A549 (cell line): ENCODE measurements around the gene ARID1B. TPM values are rescaled to one million over a fixed set of nuclear protein-coding genes. Genes with fewer than 3 reads are reported as not detected.

ENCODE experiments used
- ATAC-seq, 2 experiments: fragments of 200-7000 bp in 1 of 2; fragments of >200 bp in 1 of 2; cut with Nextera tagmentation in 1 of 2; cut with Tn5 transposase in 1 of 2; 3 replicates each; pipeline versions ENCODE4 v1.8.0 to v1.9.1; 2018 to 2020; ENCODE audit warnings: mild to moderate bottlenecking in 1 of 2, moderate library complexity in 1 of 2
- CTCF ChIA-PET: fragments of 300-600 bp; sonication (Branson Sonifier 250); formaldehyde crosslinking; extraction: SDS; loops from one replicate; lab custom pipeline; 2021; ENCODE audit warnings: antibody characterized with exemption, inconsistent platforms; lab: Yijun Ruan, JAX
- POLR2A ChIA-PET: fragments of 350-600 bp; formaldehyde crosslinking; extraction: SDS; loops from one replicate; lab custom pipeline; 2021; ENCODE audit warnings: antibody characterized with exemption, inconsistent platforms; lab: Yijun Ruan, JAX
- DNase-seq, 2 experiments: peaks; one replicate each; pipeline versions ENCODE4 v3.0.0 to v3.0.0-alpha.2; 2011 to 2016; ENCODE audit warnings: low read depth in 1 of 2, low spot score in 1 of 2
- FAIRE-seq: peaks from 2 replicates; lab custom pipeline; 2011; peaks lifted over from hg19 to GRCh38; lab: Jason Lieb, UNC
- H3K27ac ChIP-seq, 2 experiments: fragments of >200 bp; sonication (Bioruptor Twin); formaldehyde crosslinking; 3 replicates each; pipeline ENCODE4 v1.5.1; 2016 to 2017
- H3K4me1 ChIP-seq: fragments of >200 bp; sonication (Bioruptor Twin); formaldehyde crosslinking; 3 replicates; pipeline ENCODE4 v1.6.1; 2016
- H3K4me2 ChIP-seq: fragments of >200 bp; sonication (Bioruptor Twin); formaldehyde crosslinking; 3 replicates; pipeline ENCODE4 v1.6.1; 2016
- H3K4me3 ChIP-seq: fragments of >200 bp; sonication (Bioruptor Twin); formaldehyde crosslinking; 3 replicates; pipeline ENCODE4 v1.5.1; 2016
- H3K9me3 ChIP-seq: fragments of >200 bp; sonication (Bioruptor Twin); formaldehyde crosslinking; 3 replicates; pipeline ENCODE4 v1.6.1; 2016
- CBX2 ChIP-seq: fragments of 200-600 bp; sonication (generic); IDR thresholded peaks from 2 replicates; pipeline ENCODE4 v1.6.1; 2016; ENCODE audit warnings: low read depth, mild to moderate bottlenecking, borderline replicate concordance
- CEBPB ChIP-seq, 2 experiments: fragments of >200 bp in 1 of 2; sonication (Bioruptor Twin) in 1 of 2; formaldehyde crosslinking in 1 of 2; IDR thresholded peaks; 2 replicates each; pipeline ENCODE4 v1.6.1; 2012 to 2016
- EHF ChIP-seq: fragments of 250-450 bp; sonication (Bioruptor Pico); IDR thresholded peaks from 2 replicates; pipeline ENCODE4 v1.5.0; 2020; ENCODE audit warnings: mild to moderate bottlenecking
- FOSB ChIP-seq: fragments of 250-450 bp; sonication (Bioruptor Pico); IDR thresholded peaks from 2 replicates; pipeline ENCODE4 v1.5.0; 2020; ENCODE audit warnings: mild to moderate bottlenecking, moderate library complexity
- HDAC2 ChIP-seq: fragments of 200-600 bp; sonication (generic); IDR thresholded peaks from 2 replicates; pipeline ENCODE4 v1.6.1; 2016
- HOXB13 ChIP-seq: fragments of 250-450 bp; sonication (Bioruptor Pico); IDR thresholded peaks from 2 replicates; pipeline ENCODE4 v1.5.0; 2020; ENCODE audit warnings: low read depth, mild to moderate bottlenecking, moderate library complexity
- JUN ChIP-seq, 2 experiments: fragments of >200 bp; sonication (Bioruptor Twin); formaldehyde crosslinking; IDR thresholded peaks; 2 replicates in 1 of 2; 3 replicates in 1 of 2; pipeline ENCODE4 v1.6.1; 2016 to 2017
- KDM1A ChIP-seq: fragments of 200-600 bp; sonication (generic); IDR thresholded peaks from 2 replicates; pipeline ENCODE4 v1.6.1; 2016; ENCODE audit warnings: low read depth, mild to moderate bottlenecking
- MAFK ChIP-seq: fragments of 450-650 bp; IDR thresholded peaks from 2 replicates; pipeline ENCODE4 v1.6.1; 2014; ENCODE audit not compliant: partially characterized antibody
- POLR2AphosphoS2 ChIP-seq: conservative IDR thresholded peaks from 2 replicates; pipeline ENCODE4 v1.6.1; 2012; ENCODE audit warnings: low read length, improper control_type of control experiment, inconsistent platforms
- RFX5 ChIP-seq: fragments of 450-650 bp; IDR thresholded peaks from 2 replicates; pipeline ENCODE4 v1.7.1; 2014; ENCODE audit warnings: antibody characterized with exemption, mild to moderate bottlenecking, moderate library complexity
- ZC3H11A ChIP-seq: fragments of 450-650 bp; IDR thresholded peaks from 2 replicates; pipeline ENCODE4 v1.6.1; 2014; ENCODE audit warnings: antibody characterized with exemption, mild to moderate bottlenecking
- ZSCAN20 ChIP-seq: fragments of 250-450 bp; sonication (Bioruptor Pico); IDR thresholded peaks from 2 replicates; pipeline ENCODE4 v1.8.0; 2022; ENCODE audit warnings: mild to moderate bottlenecking, moderate library complexity
- WGBS: methylation state at CpG from one replicate; pipeline ENCODE4 v1.1.6; 2017; ENCODE audit errors: missing lambda C conversion rate; 5-methylcytosine and 5-hydroxymethylcytosine counted together
- polyA plus RNA-seq, 4 experiments: library from polyadenylated mRNA; depleted of rRNA in 3 of 4; stranded (reverse); fragments of >200 nt; fragmentation: RNase III in 1 of 4; extraction: RNeasy Plus Mini Kit Qiagen cat#74134 plus additional on column Dnase treatment in 1 of 4; gene quantifications; 2 replicates in 3 of 4; 3 replicates in 1 of 4; pipeline ENCODE4 v1.2.3, GENCODE V29; 2011 to 2017
- TF ChIP-seq, protein P1 (sequence below): IDR thresholded peaks from 2 replicates; pipeline ENCODE4 v1.6.1; 2012
- TF ChIP-seq, protein P2 (sequence below): IDR thresholded peaks from 2 replicates; pipeline ENCODE4 v1.6.1; 2012
- TF ChIP-seq, protein P3 (sequence below): IDR thresholded peaks from 2 replicates; pipeline ENCODE4 v1.6.1; 2012; ENCODE audit warnings: low read depth, borderline replicate concordance
- TF ChIP-seq, protein P4 (sequence below): fragments of >200 bp; sonication (Bioruptor Twin); formaldehyde crosslinking; IDR thresholded peaks from 3 replicates; pipeline ENCODE4 v1.6.1; 2016

ARID1B gene
- polyA plus RNA-seq, 2 of the 4 experiments (the other 2 are of a cell fraction), result 13.5 to 16.3 TPM

GRCh38 chr6:157173776-157174175 lies 396.6 kb downstream of the ARID1B start:
- H3K27ac ChIP-seq, result no peak overlapping the region
- H3K4me2 ChIP-seq, result no peak overlapping the region
- ChIA-PET POLR2A (no interaction called here), CTCF (interaction anchor here (2.1 kb wide), 1 partner anchor 11 kb away, joined by 8 read pairs; no protein-coding TSS in a partner anchor)
- DNase-seq (no peak), FAIRE-seq (no peak), ATAC-seq (no peak)
- no peak overlapping the region for H3K4me3 ChIP-seq
- no peaks in the 10 kb centered on the region for H3K4me1 ChIP-seq
- no peaks in the 10 kb centered on the region for H3K9me3 ChIP-seq
- no peak for TF ChIP-seq HOXB13
- TF ChIP-seq EHF (CRISPR knock-in tag), result no peak
- TF ChIP-seq, protein P1, sequence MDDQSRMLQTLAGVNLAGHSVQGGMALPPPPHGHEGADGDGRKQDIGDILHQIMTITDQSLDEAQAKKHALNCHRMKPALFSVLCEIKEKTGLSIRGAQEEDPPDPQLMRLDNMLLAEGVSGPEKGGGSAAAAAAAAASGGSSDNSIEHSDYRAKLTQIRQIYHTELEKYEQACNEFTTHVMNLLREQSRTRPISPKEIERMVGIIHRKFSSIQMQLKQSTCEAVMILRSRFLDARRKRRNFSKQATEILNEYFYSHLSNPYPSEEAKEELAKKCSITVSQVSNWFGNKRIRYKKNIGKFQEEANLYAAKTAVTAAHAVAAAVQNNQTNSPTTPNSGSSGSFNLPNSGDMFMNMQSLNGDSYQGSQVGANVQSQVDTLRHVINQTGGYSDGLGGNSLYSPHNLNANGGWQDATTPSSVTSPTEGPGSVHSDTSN, result no peak
- no peak for TF ChIP-seq CBX2
- TF ChIP-seq, protein P2, sequence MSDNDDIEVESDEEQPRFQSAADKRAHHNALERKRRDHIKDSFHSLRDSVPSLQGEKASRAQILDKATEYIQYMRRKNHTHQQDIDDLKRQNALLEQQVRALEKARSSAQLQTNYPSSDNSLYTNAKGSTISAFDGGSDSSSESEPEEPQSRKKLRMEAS, result no peak
- TF ChIP-seq, protein P3, sequence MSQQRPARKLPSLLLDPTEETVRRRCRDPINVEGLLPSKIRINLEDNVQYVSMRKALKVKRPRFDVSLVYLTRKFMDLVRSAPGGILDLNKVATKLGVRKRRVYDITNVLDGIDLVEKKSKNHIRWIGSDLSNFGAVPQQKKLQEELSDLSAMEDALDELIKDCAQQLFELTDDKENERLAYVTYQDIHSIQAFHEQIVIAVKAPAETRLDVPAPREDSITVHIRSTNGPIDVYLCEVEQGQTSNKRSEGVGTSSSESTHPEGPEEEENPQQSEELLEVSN, result no peak
- no peak for TF ChIP-seq FOSB (CRISPR knock-in tag)
- no peak for TF ChIP-seq CEBPB (IDR thresholded peaks at IDR 0.05)
- WGBS, result 88% methylated on average over 8 of the region's 8 CpGs

- Histone ChIP-seq H3K4me2 (no peak overlapping the region), H3K4me1 (no peaks in the 10 kb centered on the region), H3K9me3 (no peaks in the 10 kb centered on the region), H3K4me3 (no peak overlapping the region), H3K27ac (no peak overlapping the region)
- no peak for DNase-seq
- POLR2A ChIA-PET, result no interaction called here
- no peak for FAIRE-seq
- CTCF ChIA-PET, result interaction anchor here (2.1 kb wide), 1 partner anchor 10 kb away, joined by 8 read pairs; no protein-coding TSS in a partner anchor
- ATAC-seq, result no peak
- TF ChIP-seq MAFK (no peak), KDM1A (no peak), JUN (IDR thresholded peaks at IDR 0.05) (no peak), ZC3H11A (no peak), HDAC2 (no peak), ZSCAN20 (no peak)
- TF ChIP-seq, protein P4, sequence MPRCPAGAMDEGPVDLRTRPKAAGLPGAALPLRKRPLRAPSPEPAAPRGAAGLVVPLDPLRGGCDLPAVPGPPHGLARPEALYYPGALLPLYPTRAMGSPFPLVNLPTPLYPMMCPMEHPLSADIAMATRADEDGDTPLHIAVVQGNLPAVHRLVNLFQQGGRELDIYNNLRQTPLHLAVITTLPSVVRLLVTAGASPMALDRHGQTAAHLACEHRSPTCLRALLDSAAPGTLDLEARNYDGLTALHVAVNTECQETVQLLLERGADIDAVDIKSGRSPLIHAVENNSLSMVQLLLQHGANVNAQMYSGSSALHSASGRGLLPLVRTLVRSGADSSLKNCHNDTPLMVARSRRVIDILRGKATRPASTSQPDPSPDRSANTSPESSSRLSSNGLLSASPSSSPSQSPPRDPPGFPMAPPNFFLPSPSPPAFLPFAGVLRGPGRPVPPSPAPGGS, result no peak
These were observed 397.6 kb downstream of the ARID1B start for GRCh38 chr6:157174731-157175130.

DNA sequence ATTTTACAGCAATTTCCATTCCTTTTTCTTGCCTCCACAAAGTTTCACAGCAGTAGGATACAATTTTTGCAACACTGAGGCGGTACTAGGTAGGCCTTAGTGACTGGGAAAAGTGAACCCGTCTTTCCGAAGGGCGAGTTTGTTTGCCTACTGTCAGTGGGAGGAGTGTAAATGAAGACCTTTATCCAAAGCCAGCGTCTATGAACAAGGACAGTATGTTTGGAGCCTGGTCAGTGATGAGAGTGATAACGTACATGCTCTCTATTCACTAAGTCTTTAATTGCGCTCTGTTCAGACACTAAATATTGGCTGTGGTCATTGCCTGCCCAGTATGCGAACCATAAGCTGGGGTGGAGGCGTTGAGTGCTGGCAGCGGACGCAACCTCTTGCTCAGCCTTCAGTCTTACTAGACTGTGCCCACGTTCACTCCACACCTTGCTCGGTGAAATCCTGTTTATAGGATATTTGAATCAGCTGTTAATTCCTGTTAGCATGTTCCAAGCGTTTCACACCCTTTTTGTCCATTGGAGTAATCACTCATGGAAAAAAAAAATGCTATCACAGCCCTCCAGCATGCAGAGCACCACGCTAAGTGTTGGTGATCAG lies 400.7 kb downstream of the ARID1B start:
- Histone ChIP-seq H3K4me3 (no peak overlapping the region), H3K9me3 (no peaks in the 10 kb centered on the region), H3K27ac (no peak overlapping the region), H3K4me2 (no peak overlapping the region), H3K4me1 (peaks cover 15% of the 10 kb centered on the region)
- ATAC-seq (no peak), DNase-seq (no peak), FAIRE-seq (no peak)
- 91% methylated on average over 15 of the region's 15 CpGs for WGBS
- no peak for TF ChIP-seq RFX5
- POLR2A ChIA-PET, result no interaction called here
- CTCF ChIA-PET, result interaction anchor here (1.3 kb wide), 1 partner anchor 97 kb away, joined by 3 read pairs; no protein-coding TSS in a partner anchor

DNA sequence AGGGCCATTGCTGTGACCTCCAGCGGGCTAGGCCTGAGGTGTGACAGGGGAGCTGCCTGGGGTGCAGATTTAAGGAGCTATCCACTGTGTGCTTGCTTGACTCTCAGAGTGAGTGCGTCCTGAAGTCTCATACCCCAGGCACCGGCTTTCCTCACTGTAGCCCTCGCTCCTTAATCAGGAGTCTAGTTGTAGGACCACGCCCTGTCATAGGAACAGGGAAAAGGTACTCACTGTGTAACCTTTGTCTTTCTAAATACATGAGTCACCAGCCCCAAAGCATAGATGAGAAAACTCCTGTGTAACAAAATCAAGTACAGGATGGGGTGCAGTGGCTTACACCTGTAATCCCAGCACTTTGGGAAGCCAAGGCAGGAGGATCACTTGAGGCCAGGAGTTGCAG lies 404.5 kb downstream of the ARID1B start:
- H3K4me3 ChIP-seq, result no peak overlapping the region
- WGBS, result 53% methylated on average over 5 of the region's 5 CpGs
- CTCF ChIA-PET, result interaction anchor here (0.9 to 1.2 kb wide), 4 partner anchors 147 to 1855 kb away, joined by 3 read pairs; no protein-coding TSS in a partner anchor

More for the DNA sequence above, 404.5 kb downstream of the ARID1B start:
- Histone ChIP-seq H3K27ac (peak overlapping the region; percentile 60 to 66; a peak in 4 of 6 replicates), H3K9me3 (no peaks in the 10 kb centered on the region), H3K4me1 (peaks cover 15% of the 10 kb centered on the region), H3K4me2 (peak overlapping the region; percentile 54)
- DNase-seq (peak in 1 of 2 experiments; percentile 16), FAIRE-seq (no peak), ATAC-seq (peak; percentile 20 to 40; a peak in 3 of 6 replicates)
- no peak for TF ChIP-seq JUN (IDR thresholded peaks at IDR 0.05)
- no peak for TF ChIP-seq POLR2AphosphoS2
- POLR2A ChIA-PET, result no interaction called here
